GM19397 (cell line): Measurements from ENCODE around the gene DCD.
"Not testable (repeated sequence)": the region's sequence is repeated elsewhere in the genome, so short reads cannot be mapped to it uniquely, and the experiment has no call there.

ENCODE experiments used
- ATAC-seq: cut with Tn5 transposase; IDR thresholded peaks from one replicate; pipeline ENCODE4 v1.9.1; 2021; ENCODE audit warnings: mild to moderate bottlenecking, moderate library complexity; ENCODE audit not compliant: unreplicated experiment

Gene DCD

GRCh38 chr12:54654926-54655325, 6.8 kb upstream of the DCD start:
- no peak for ATAC-seq

GRCh38 chr12:54653025-54653424, 4.9 kb upstream of the DCD start:
- no peak for ATAC-seq

- no peak for ATAC-seq
Observed at GRCh38 chr12:54650889-54651288, 2.7 kb upstream of the DCD start.

GRCh38 chr12:54650409-54650808, 2.2 kb upstream of the DCD start:
- ATAC-seq, result no peak

- ATAC-seq, result no peak
Observed at GRCh38 chr12:54649825-54650224, 1.7 kb upstream of the DCD start.

- ATAC-seq, result no peak
Observed at GRCh38 chr12:54641554-54641953, 6.6 kb downstream of the DCD start.

GRCh38 chr12:54641089-54641488, 7.1 kb downstream of the DCD start:
- no peak for ATAC-seq

- not testable (repeated sequence) for ATAC-seq
Observed at GRCh38 chr12:54639112-54639511, 9.1 kb downstream of the DCD start.

GRCh38 chr12:54634795-54635194, 13.4 kb downstream of the DCD start, which contains the start of gene LACRT:
LACRT (minus strand) TSS chr12:54634895; CDS start chr12:54634841, 54 bp downstream.
- ATAC-seq, result no peak

GRCh38 chr12:54631988-54632728, 16.0 kb downstream of the DCD start:
- no peak for ATAC-seq

- no peak for ATAC-seq
Observed at GRCh38 chr12:54631551-54631950, 16.6 kb downstream of the DCD start.

GRCh38 chr12:54629925-54630324, 18.2 kb downstream of the DCD start:
- ATAC-seq, result no peak

GRCh38 chr12:54628186-54628846, 19.8 kb downstream of the DCD start:
- ATAC-seq, result no peak

GRCh38 chr12:54627304-54627703, 20.9 kb downstream of the DCD start:
- no peak for ATAC-seq

GRCh38 chr12:54625598-54625997, 22.6 kb downstream of the DCD start:
- ATAC-seq, result no peak

- no peak for ATAC-seq
Observed at GRCh38 chr12:54624315-54625279, 23.6 kb downstream of the DCD start.

GRCh38 chr12:54622463-54623183, 25.5 kb downstream of the DCD start:
- no peak for ATAC-seq

GRCh38 chr12:54616933-54617680, 31.1 kb downstream of the DCD start:
- ATAC-seq, result no peak

GRCh38 chr12:54612225-54612750, 35.9 kb downstream of the DCD start:
- ATAC-seq, result no peak

- ATAC-seq, result no peak
Observed at GRCh38 chr12:54611715-54612149, 36.4 kb downstream of the DCD start.
